Heart left ventricle (tissue), 13 donors: ENCODE results near the gene CBFA2T2.

Experiments used
- POLR2A ChIP-seq, 2 donors: fragments of 450-650 bp; IDR thresholded peaks; one replicate each; pipeline ENCODE4 v1.6.1; 2017; ENCODE audit warnings: antibody characterized with exemption in 2 of 2, mild to moderate bottlenecking in 2 of 2, moderate library complexity in 2 of 2
- TF ChIP-seq, protein P1 (sequence below), 12 donors: fragments of 200-600 bp; sonication (generic) in 4 of 12; IDR thresholded peaks; one replicate each; pipeline versions ENCODE4 v1.5.0 to v1.8.0; 2018 to 2022; ENCODE audit warnings: antibody characterized with exemption in 12 of 12, mild to moderate bottlenecking in 5 of 12
- donor health status: ischemic (EF 13 %, LVEDD 7.1; RV severe dilation, severe dysfunction).
- donor health status: DM: no; HTN: yes; CAD: no.
- donor health status: DM: no; HTN: no; CAD: no.
- donor health status: ischemic (EF 25% LVEDD 6.9; RV normal size, moderate dysfunction).
- donor health status: ischemic (EF 25% LVEDD 5.7; RV mildly dilated, moderate dysfunction).
- donor health status: ischemic (EF 35%, LVEDD 5.7; RV mildly dilated, moderate dysfunction).
- donor health status: nonischemic (EF 11% LVEDD 7.7; RV severe dilation, severe dysfunction).
- donor health status: DM: yes; HTN: yes; CAD: no.
- donor health status: PGD.
- donor health status: ischemic (EF 29% LVEDD 5.4; RV normal size, mild dysfunction).
- donor health status: nonischemic (EF 23%, LVEDD 6.1; RV moderate dilation, normal function).

- TF ChIP-seq, protein P1, sequence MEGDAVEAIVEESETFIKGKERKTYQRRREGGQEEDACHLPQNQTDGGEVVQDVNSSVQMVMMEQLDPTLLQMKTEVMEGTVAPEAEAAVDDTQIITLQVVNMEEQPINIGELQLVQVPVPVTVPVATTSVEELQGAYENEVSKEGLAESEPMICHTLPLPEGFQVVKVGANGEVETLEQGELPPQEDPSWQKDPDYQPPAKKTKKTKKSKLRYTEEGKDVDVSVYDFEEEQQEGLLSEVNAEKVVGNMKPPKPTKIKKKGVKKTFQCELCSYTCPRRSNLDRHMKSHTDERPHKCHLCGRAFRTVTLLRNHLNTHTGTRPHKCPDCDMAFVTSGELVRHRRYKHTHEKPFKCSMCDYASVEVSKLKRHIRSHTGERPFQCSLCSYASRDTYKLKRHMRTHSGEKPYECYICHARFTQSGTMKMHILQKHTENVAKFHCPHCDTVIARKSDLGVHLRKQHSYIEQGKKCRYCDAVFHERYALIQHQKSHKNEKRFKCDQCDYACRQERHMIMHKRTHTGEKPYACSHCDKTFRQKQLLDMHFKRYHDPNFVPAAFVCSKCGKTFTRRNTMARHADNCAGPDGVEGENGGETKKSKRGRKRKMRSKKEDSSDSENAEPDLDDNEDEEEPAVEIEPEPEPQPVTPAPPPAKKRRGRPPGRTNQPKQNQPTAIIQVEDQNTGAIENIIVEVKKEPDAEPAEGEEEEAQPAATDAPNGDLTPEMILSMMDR (IDR thresholded peaks at IDR 0.05): no peak
- TF ChIP-seq POLR2A (IDR thresholded peaks at IDR 0.05): no peak
Measured at GRCh38 chr20:33554914-33555420, 65.1 kb downstream of the CBFA2T2 start.
